ENCODE results near the gene LPAR2.

DNA sequence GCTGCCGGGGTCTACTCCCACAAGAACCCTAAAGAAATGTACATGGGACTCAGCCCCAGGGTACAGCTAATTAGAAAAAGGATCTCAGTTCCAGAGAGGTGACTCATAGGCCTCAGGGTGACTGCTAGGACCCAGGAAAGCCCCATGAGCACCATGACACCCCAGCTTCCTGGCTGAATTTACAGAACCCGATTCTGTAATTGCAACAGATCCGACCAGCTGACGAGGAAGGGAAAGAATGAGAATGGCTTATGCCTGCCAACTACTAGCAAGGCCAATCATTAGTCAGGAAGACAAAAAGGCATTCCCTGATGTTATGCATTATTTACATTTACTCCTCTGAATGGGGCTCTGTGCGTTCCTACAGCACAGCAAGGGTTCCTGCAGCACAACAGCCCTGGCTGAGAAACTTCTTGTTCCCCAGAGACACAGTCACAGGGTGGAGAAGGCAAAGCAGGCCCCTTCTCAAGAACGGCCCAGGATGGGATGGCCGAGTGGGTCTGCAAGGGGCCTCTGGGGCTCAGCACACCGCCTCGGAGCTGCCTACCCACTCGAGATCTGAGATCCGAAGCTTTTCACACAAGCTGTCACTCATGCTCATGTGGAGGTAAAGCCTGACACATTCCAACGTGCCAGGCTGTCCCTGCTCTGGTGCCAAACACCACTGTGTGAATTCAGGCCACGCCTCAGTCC is 36.7 kb downstream of the LPAR2 start:
- TF ChIP-seq, protein P1, sequence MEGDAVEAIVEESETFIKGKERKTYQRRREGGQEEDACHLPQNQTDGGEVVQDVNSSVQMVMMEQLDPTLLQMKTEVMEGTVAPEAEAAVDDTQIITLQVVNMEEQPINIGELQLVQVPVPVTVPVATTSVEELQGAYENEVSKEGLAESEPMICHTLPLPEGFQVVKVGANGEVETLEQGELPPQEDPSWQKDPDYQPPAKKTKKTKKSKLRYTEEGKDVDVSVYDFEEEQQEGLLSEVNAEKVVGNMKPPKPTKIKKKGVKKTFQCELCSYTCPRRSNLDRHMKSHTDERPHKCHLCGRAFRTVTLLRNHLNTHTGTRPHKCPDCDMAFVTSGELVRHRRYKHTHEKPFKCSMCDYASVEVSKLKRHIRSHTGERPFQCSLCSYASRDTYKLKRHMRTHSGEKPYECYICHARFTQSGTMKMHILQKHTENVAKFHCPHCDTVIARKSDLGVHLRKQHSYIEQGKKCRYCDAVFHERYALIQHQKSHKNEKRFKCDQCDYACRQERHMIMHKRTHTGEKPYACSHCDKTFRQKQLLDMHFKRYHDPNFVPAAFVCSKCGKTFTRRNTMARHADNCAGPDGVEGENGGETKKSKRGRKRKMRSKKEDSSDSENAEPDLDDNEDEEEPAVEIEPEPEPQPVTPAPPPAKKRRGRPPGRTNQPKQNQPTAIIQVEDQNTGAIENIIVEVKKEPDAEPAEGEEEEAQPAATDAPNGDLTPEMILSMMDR (conservative IDR thresholded peaks at IDR 0.05; ENCODE audit: low read depth, low read length), result no peak
- TF ChIP-seq EZH2phosphoT487 (IDR thresholded peaks at IDR 0.05; ENCODE audit: borderline replicate concordance, low read length) (no peak), EZH2 (IDR thresholded peaks at IDR 0.05; ENCODE audit: low read length, unreplicated experiment) (no peak)

All from PC-3 (cell line).